HAP-1 (cell line): ENCODE results near the gene KNOP1.

Source experiments
- DNase-seq, 2 experiments: peaks; one replicate each; pipeline ENCODE4 v3.0.0-alpha.2; 2016 to 2020; ENCODE audit warnings: low spot score in 2 of 2
- H3K27me3 ChIP-seq: fragments of 250-450 bp; sonication (Bioruptor Pico); 2 replicates; pipeline ENCODE4 v1.5.1; 2020; ENCODE audit warnings: low read depth, mild to moderate bottlenecking, moderate library complexity
- H3K36me3 ChIP-seq: fragments of 250-450 bp; sonication (Bioruptor Pico); replicated peaks from 2 replicates; pipeline ENCODE4 v1.5.1; 2020; ENCODE audit warnings: mild to moderate bottlenecking
- H3K4me1 ChIP-seq: fragments of 250-450 bp; sonication (Bioruptor Pico); 2 replicates; pipeline ENCODE4 v1.5.1; 2020; ENCODE audit warnings: mild to moderate bottlenecking
- H3K4me3 ChIP-seq: fragments of 250-450 bp; sonication (Bioruptor Pico); 2 replicates; pipeline ENCODE4 v1.5.1; 2020; ENCODE audit warnings: mild to moderate bottlenecking, moderate library complexity
- H3K9me3 ChIP-seq: fragments of 250-450 bp; sonication (Bioruptor Pico); 2 replicates; pipeline ENCODE4 v1.5.1; 2020; ENCODE audit warnings: mild to moderate bottlenecking, moderate library complexity
- in situ Hi-C: fragments of 300-500 bp; cut with MboI; formaldehyde crosslinking; loops from 3 replicates; pipeline ENCODE4 v1.14.3; 2020; ENCODE audit warnings: low sequenced_read_pairs, inconsistent platforms, mixed read lengths

KNOP1 gene

DNA sequence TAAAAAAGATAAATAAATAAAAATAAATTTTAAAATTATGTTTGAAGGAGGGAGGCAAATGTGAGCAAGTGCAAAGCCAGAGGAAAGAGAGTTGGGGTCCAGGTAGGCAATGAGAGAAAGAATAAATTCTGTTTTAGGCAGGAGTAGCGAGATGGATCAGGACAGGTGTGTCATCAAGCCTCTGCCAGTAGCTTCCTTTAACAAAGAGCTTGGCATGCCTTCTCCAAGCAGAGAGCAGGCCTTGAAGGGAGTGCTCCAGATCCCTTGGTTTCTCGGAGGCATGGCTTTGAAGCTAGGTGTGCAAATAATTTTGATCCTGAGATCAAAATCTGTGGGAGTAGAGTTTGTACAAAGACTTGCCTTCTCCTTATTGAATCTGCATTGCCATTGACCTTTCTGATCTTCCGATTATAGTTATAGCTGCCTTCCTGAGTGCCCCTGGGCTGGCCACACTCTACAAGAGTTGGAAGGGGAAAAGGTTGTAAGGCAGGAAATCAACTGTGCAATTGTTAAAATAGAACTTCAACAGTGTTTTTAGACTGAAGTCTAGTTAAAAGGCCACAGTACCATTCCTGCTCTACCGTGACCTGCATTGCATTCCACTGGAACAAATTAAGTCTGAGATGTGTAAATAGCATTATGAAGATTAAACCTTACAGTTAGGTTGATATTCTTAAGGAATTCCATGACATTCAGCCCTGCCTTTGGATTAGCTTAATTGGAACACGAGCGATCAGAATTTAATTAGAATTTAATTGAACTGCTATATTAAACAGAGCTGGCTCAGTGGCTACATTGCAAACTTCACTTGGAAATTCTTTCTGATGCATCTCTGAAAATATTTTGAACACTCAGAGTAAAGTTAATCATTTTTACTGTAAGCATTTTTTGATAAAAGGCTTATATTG lies 33.7 kb upstream of the KNOP1 start:
- peaks cover 7% of the 10 kb centered on the region for H3K4me1 ChIP-seq
- no peak for DNase-seq
- no peaks in the 10 kb centered on the region for H3K9me3 ChIP-seq
- H3K4me3 ChIP-seq = no peak overlapping the region
- no peaks in the 10 kb centered on the region for H3K27me3 ChIP-seq
- in situ Hi-C loops = no loop called here
- H3K36me3 ChIP-seq = no peaks in the 10 kb centered on the region

DNA sequence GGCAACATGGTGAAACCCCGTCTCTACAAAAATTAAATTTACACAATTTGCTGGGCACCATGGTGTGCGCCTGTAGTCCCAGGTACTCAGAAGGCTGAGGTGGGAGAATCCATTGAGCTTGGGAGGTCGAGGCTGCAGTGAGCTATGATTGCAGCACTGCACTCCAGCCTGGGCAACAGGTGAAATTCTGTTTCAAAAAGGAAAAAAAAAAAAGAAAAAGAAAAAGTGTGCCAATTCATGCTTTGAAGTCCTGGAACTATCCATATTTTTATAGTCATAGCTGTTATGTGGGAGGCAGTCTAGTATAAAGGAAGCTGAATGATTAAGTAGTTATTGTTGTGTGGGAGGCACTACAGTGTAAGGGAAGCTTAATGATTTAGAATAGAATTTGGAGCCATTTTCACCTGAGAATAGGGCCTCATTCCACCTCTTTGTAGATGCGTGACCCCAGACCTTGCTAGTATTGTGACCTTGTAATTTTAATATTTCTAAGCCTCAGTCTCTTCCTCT lies 31.6 kb upstream of the KNOP1 start:
- in situ Hi-C loops = no loop called here
- no peak for DNase-seq
- H3K4me1 ChIP-seq = peaks cover 7% of the 10 kb centered on the region
- H3K36me3 ChIP-seq = no peaks in the 10 kb centered on the region
- H3K9me3 ChIP-seq = no peaks in the 10 kb centered on the region
- H3K4me3 ChIP-seq = no peak overlapping the region
- H3K27me3 ChIP-seq = no peaks in the 10 kb centered on the region

DNA sequence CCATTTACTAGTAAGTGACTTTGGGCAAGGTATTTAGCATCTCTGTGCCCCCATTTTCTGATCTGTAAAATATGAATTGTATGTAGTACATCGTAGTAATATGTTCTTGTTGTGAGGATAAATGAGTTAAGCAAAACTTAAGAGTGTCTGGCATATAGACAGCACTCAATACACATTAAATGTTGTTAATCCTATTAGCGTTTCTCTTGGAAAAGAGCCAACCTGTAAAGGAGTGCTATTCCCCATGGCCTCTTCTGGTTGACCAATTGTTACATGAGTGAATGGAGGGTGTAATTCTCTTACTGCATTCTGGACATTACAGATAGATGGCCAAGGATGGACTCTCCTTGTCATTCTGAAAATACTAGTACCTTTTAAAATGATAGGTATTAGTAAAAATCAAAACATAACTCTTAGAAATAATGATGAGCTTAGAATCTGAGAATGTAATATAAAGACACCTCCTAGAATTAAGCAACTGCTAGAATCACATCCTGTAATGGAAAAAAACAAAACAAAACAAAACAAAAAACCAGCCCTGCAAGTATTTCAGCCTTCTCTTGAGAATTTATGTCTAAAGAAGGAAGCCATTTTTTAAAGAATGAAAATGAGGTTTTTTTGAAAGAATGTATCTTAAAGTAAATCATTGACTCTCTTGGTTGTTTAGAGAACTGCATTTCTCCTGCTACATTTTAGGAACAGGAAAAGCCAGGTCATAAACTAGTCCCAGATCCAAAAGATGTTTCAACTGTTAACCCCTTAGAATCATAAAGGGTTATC lies 30.6 kb upstream of the KNOP1 start:
- Histone ChIP-seq H3K4me1 (peaks cover 7% of the 10 kb centered on the region), H3K27me3 (no peaks in the 10 kb centered on the region), H3K4me3 (no peak overlapping the region), H3K9me3 (no peaks in the 10 kb centered on the region), H3K36me3 (no peaks in the 10 kb centered on the region)
- in situ Hi-C loops = no loop called here
- peak in 1 of 2 experiments; percentile 79 for DNase-seq

DNA sequence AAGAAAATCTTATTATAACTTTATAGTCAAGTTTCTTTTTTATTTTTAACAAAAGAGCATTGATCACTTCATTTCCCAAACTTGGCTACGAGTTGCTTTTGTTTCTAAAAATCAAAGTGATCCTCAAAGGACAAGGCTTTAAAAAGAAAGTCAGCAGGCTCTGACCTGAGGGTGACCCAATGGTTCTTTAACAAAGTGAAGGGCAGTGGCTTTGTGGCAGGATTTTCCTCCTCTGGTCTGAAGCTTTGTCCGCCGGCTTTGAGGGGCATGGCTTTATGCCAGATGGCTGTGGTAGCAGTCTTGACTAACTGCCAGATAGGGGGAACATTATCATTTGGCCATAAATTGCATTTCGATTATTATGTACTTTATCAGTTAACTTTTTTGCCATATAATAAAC lies 28.5 kb upstream of the KNOP1 start:
- in situ Hi-C loops = no loop called here
- H3K4me3 ChIP-seq = no peak overlapping the region
- H3K36me3 ChIP-seq = no peaks in the 10 kb centered on the region
- H3K4me1 ChIP-seq = peaks cover 7% of the 10 kb centered on the region
- DNase-seq = peak in 1 of 2 experiments; percentile 15
- no peaks in the 10 kb centered on the region for H3K9me3 ChIP-seq
- H3K27me3 ChIP-seq = no peaks in the 10 kb centered on the region

DNA sequence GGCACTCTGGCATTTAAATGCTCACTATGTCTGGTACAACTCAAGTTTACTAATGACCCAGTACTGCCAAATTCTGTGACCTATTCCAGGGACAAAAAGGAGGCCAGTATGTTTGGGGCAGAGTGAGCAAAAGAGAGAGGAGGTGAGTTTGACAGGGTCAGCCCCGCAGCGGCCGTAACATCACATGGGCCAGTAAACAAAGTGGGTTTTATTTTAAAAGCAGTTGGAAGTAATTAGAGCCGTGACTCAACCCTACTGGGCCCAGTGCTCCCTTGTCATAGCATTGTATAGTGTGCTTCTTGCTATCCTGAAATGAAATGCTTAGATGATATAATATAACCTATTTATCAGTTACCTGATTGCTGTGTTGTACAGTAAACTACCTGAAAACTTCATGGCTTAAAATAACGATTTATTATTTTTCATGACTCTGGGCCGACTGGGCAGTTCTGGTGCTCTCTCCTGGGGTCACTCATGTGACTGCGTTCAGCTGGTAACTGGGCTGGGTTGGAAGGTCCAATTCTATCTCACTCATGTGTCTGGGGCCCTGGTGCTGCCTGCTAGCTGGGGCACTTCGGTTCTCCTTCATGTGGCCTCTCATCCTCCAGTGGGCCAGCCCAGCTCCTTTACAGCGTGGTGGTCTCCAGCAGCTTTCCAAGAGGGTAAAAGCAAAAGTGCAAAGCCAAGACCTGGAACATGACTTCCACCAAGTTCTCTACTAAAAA lies 27.4 kb upstream of the KNOP1 start:
- in situ Hi-C loops = no loop called here
- H3K4me1 ChIP-seq = peaks cover 7% of the 10 kb centered on the region
- H3K4me3 ChIP-seq = no peak overlapping the region
- no peaks in the 10 kb centered on the region for H3K9me3 ChIP-seq
- no peaks in the 10 kb centered on the region for H3K27me3 ChIP-seq
- no peaks in the 10 kb centered on the region for H3K36me3 ChIP-seq
- no peak for DNase-seq

DNA sequence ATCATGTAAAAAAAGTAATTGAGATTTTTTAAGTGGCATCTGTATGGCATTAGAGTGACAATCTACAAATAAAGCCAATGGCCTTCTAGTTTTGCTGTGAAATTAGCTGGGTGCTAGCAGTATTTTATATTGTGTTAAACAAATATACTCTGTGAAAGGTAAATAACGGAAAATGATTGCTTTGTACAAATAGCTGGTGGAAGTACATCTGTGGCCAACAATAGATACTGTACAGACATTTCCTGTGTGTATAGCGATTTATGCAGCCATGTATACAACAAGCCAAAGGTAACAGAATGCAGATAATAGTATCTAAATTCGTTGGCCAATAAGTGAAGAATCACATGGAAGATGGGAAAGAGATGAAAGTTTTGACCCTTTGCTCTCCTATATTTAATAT lies 26.6 kb upstream of the KNOP1 start:
- peaks cover 7% of the 10 kb centered on the region for H3K4me1 ChIP-seq
- H3K27me3 ChIP-seq = no peaks in the 10 kb centered on the region
- no peak overlapping the region for H3K4me3 ChIP-seq
- H3K9me3 ChIP-seq = no peaks in the 10 kb centered on the region
- no peaks in the 10 kb centered on the region for H3K36me3 ChIP-seq
- no peak for DNase-seq
- in situ Hi-C loops = no loop called here

DNA sequence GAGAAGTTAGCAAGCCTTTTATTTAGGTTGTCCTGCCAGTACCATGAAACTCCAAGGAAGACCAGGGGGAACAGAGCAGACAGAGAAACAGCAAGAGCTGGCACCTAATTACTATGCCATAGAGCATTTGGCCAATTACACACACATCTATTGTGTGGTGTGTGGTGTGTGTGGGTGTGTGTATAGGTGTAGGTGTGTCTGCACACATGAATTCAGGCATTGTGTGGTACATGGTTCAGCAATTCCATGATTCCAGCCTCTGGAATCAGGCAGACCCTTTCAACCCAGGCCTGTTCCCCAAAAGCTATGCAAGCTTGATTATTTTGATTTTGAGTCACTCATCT lies 25.8 kb upstream of the KNOP1 start:
- H3K27me3 ChIP-seq = no peaks in the 10 kb centered on the region
- peaks cover 7% of the 10 kb centered on the region for H3K4me1 ChIP-seq
- no peaks in the 10 kb centered on the region for H3K36me3 ChIP-seq
- DNase-seq = no peak
- no peak overlapping the region for H3K4me3 ChIP-seq
- no peaks in the 10 kb centered on the region for H3K9me3 ChIP-seq
- in situ Hi-C loops = no loop called here

DNA sequence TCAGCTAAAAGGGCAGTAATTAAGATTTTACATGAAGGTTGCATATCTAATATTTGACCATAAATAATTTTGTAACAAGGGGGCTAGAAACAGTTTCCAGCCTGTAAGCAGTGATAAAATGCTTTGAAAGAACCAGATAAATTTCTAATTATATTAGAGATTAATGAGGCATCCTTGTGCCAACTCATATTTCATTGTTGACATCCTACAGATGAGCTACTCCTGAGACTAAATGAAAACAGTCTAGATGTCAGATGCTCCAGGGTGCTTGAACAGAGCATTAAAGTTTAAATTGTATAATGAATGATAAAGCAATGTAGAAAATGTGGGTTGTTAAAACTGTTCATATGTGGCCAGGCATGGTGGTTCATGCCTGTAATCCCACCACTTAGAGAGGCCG lies 23.3 kb upstream of the KNOP1 start:
- DNase-seq = no peak
- no peaks in the 10 kb centered on the region for H3K27me3 ChIP-seq
- in situ Hi-C loops = no loop called here
- H3K36me3 ChIP-seq = no peaks in the 10 kb centered on the region
- H3K4me3 ChIP-seq = no peak overlapping the region
- no peaks in the 10 kb centered on the region for H3K9me3 ChIP-seq
- no peaks in the 10 kb centered on the region for H3K4me1 ChIP-seq

DNA sequence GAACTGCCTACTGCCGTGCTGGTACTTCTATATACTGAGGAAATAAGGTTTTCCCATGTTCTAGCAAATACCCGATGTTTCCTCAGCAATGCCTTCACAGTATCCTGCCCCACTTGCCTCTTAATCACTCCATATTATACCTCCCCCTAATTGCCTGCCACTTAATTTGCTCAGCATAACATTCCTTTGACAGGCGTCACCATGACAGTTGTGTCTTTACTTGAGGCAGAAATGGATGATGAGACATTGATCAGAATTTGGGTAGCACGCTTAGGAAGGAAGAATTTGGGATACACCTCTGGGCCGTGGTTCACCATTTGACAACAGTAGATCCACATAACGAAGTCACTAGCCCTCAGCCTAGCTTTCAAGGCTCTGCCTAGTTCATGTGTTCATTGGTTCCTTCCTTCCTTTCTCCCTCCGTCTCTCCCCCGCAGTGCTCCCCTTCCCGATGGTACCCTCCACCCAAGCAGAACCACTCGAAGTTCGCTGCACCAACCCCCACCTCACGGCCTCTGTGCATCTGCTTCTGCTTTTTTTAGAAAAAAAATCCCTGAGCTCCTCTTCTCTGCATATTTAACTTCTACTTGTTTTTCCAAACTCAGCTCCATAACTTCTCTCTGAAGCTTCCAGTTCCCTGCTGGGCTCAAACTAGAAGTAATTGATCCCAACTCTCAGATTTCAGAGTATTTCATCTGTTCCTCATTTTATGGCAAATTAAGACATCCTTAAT lies 19.4 kb upstream of the KNOP1 start:
- H3K36me3 ChIP-seq = no peaks in the 10 kb centered on the region
- no peaks in the 10 kb centered on the region for H3K9me3 ChIP-seq
- no peak for DNase-seq
- H3K27me3 ChIP-seq = no peaks in the 10 kb centered on the region
- H3K4me3 ChIP-seq = no peak overlapping the region
- no peaks in the 10 kb centered on the region for H3K4me1 ChIP-seq
- in situ Hi-C loops = no loop called here

DNA sequence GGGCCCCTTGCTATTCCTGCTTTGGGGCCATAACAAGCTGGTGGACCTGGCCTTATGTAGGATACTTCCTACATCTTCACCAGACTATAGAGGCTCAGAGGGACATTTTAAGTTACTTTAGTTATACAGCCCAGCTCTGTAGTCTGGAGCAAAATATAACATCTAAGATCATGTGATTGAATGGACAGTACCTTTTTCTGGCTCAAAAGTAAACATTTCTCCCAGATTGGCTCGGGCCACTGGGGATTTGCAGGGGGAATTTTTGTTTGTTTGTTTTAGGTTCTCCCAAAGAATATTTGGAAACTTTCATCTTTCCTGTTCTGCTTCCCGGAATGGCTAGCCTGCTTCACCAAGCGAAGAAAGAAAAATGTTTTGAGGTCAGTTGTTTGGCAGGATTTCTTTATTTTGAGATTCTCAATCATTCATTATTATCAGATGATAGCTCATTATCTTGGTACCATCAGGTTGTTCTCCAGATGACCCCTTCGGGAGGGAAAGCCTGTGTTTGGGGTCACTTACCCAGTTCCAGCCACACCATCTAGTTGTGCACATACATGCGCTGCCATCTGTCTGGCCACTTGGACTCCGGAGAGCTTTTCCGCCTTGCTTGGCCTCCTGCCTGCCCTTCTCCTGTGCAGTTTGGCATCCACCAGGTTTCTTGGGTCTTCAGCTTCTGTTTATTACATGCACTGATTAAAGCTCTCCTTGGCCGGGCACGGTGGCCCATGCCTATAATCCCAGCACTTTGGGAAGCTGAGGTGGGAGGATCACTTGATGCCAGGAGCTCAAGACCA lies 17.2 kb upstream of the KNOP1 start:
- in situ Hi-C loops = no loop called here
- Histone ChIP-seq H3K9me3 (no peaks in the 10 kb centered on the region), H3K36me3 (no peaks in the 10 kb centered on the region), H3K4me3 (no peak overlapping the region), H3K4me1 (no peaks in the 10 kb centered on the region), H3K27me3 (no peaks in the 10 kb centered on the region)
- no peak for DNase-seq

DNA sequence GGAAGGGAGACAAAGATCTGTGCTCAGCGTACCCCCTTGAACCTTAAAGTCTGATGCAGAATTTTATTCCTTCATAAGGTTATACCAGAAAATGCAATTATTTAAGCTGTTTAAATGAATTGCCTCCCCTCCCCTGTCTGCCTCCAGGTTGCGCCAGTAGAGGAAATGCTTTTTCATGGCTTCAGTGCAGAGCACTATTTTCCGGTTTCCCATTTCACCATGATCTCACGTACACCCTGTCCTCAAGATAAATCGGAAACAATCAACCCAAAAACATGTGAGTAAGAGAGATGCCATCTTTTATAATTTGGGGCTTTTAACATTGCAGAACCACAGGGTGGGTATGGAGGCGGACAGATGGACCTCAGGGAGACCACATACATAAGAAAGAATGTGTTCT lies 15.5 kb upstream of the KNOP1 start:
- in situ Hi-C loops = no loop called here
- Histone ChIP-seq H3K4me3 (no peak overlapping the region), H3K4me1 (no peaks in the 10 kb centered on the region), H3K9me3 (no peaks in the 10 kb centered on the region), H3K36me3 (no peaks in the 10 kb centered on the region), H3K27me3 (no peaks in the 10 kb centered on the region)
- no peak for DNase-seq

DNA sequence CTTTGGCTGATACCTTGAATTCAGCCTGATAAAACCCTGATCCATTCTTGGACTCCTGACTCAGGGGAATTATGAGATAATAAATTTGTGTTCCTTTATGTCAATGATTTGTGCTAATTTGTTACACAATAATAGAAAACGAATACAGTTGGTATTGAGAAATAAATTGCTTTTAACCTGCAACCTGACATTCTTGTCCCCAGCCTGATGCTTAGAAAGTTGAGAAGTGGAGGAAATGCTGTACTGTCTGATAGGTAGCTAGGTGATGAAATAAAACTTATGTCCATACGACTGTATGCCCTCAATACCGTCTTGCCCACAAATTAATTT lies 10.6 kb upstream of the KNOP1 start:
- H3K9me3 ChIP-seq = no peaks in the 10 kb centered on the region
- no peaks in the 10 kb centered on the region for H3K27me3 ChIP-seq
- H3K36me3 ChIP-seq = no peaks in the 10 kb centered on the region
- no peak overlapping the region for H3K4me3 ChIP-seq
- in situ Hi-C loops = no loop called here
- H3K4me1 ChIP-seq = no peaks in the 10 kb centered on the region
- DNase-seq = no peak

DNA sequence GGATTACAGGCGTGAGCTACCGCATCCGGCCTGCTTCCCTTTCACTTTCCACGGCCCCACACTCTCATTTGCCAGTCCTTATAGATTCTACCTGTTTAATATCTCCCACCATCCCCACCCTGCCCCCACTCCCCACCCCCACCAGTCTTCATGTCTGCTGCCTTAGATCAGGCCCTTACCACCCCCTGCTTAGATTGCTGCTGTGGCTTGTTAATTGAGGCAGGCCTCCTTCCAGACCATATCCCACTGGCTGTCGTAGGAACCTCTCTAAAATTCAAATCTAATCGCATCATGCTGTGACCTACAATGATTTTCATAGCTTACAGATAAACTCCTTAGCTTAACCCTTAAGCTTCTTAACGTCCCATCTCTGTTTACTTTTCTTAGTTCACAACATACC lies 5.0 kb upstream of the KNOP1 start:
- H3K4me1 ChIP-seq = peaks cover 6% of the 10 kb centered on the region
- H3K9me3 ChIP-seq = no peaks in the 10 kb centered on the region
- in situ Hi-C loops = no loop called here
- no peak for DNase-seq
- H3K4me3 ChIP-seq = no peak overlapping the region
- H3K27me3 ChIP-seq = no peaks in the 10 kb centered on the region
- H3K36me3 ChIP-seq = no peaks in the 10 kb centered on the region
